ENCODE measurements around the gene TSPAN7. TPM values are rescaled to one million over a fixed set of nuclear protein-coding genes. Genes with fewer than 3 reads are reported as not detected.

TSPAN7 gene
- total and polyA plus RNA-seq, 2 donors (not counting 3 experiments of a cell fraction or from before 2014, with no cell fraction given): 3.2 to 5.2 TPM

GRCh38 chrX:38672646-38673045 lies 111.3 kb downstream of the TSPAN7 start:
- Histone ChIP-seq H4K20me1 (replicated peaks; ENCODE audit: control insufficient read depth, extremely low read depth, insufficient read depth, low read length) (no peaks in the 10 kb centered on the region), H3K4me2 (ENCODE audit: insufficient read depth, low read length) (no peak overlapping the region), H3K9ac (replicated peaks; ENCODE audit: extremely low read depth, insufficient read depth, low read length) (no peak overlapping the region), H3K9me3 (replicated peaks; ENCODE audit: control insufficient read depth, insufficient read depth, low read length) (no peaks in the 10 kb centered on the region), H3K27me3 (ENCODE audit: control insufficient read depth in 2 of 2, insufficient read depth in 2 of 2, low read length in 2 of 2) (no peaks in the 10 kb centered on the region), H3K79me2 (ENCODE audit: control insufficient read depth, insufficient read depth, low read length) (no peaks in the 10 kb centered on the region), H2AFZ (ENCODE audit: low read depth, low read length) (no peak overlapping the region), H3K4me3 (replicated peaks in 1 of 3; ENCODE audit: insufficient read depth in 1 of 3, low read depth in 1 of 3, low read length in 3 of 3) (no peak overlapping the region), H3K9me1 (replicated peaks; ENCODE audit: control insufficient read depth, extremely low read depth, insufficient read depth, low read length) (no peaks in the 10 kb centered on the region), H3K27ac (ENCODE audit: insufficient read depth, low read depth, low read length) (no peak overlapping the region), H3K36me3 (ENCODE audit: control insufficient read depth in 2 of 2, extremely low read depth in 1 of 2, insufficient read depth in 2 of 2, low read length in 2 of 2) (no peaks in the 10 kb centered on the region), H3K4me1 (ENCODE audit: control insufficient read depth, extremely low read depth, insufficient read depth, low read length) (no peaks in the 10 kb centered on the region)
- DNase-seq (ENCODE audit: low read depth, low spot score) (no peak), FAIRE-seq (no peak)
- BruUV-seq (replicated peaks): no TSS peak
- intact Hi-C loops (cut with micrococcal nuclease): no loop called here
- dilution Hi-C loops (cut with MboI; ENCODE audit: extremely low pct_ligation_motif_present, low sequenced_read_pairs): no loop called here
- CTCF ChIA-PET: interaction anchor here (0.7 kb wide), 1 partner anchor 45 kb away, joined by 4 read pairs; no protein-coding TSS in a partner anchor
- TF ChIP-seq MAX (IDR thresholded peaks at IDR 0.05; ENCODE audit: insufficient read depth, insufficient read length) (no peak), EZH2 (IDR thresholded peaks at IDR 0.05; ENCODE audit: borderline replicate concordance, low read depth, low read length, severe bottlenecking) (no peak), POLR2AphosphoS5 (IDR thresholded peaks at IDR 0.05; ENCODE audit: insufficient read depth, low read depth, low read length) (no peak), JUN (IDR thresholded peaks at IDR 0.05; ENCODE audit: borderline replicate concordance, insufficient read depth, insufficient read length, low read depth) (no peak), FOS (IDR thresholded peaks at IDR 0.05; ENCODE audit: borderline replicate concordance, insufficient read depth, low read length) (no peak), MYC (IDR thresholded peaks at IDR 0.05; ENCODE audit: low read depth, low read length) (no peak), CTCF (IDR thresholded peaks at IDR 0.05; ENCODE audit: extremely low read depth in 1 of 2, insufficient read depth in 1 of 2, low read depth in 1 of 2, low read length in 2 of 2) (no peak), POLR2A (IDR thresholded peaks at IDR 0.05; ENCODE audit: low read depth, low read length) (no peak), GATA2 (IDR thresholded peaks at IDR 0.05; ENCODE audit: insufficient read depth, insufficient read length, low read depth, low read length) (no peak)
- POLR2A ChIA-PET: no interaction called here
